Liver (tissue), 9 donors: ENCODE measurements around the gene RELL2. TPM values are rescaled to one million over a fixed set of nuclear protein-coding genes. Genes with fewer than 3 reads are reported as not detected.
A peak's percentile ranks its signal among the peaks of the same experiment; 100 is the strongest.

Source experiments
- DNase-seq: peaks from one replicate; pipeline ENCODE4 v3.0.0-alpha.2; 2017; ENCODE audit warnings: low spot score
- H3K27ac ChIP-seq, 2 donors: one replicate each; pipeline ENCODE4 v1.7.0; 2013; ENCODE audit warnings: inconsistent platforms in 2 of 2, low read length in 2 of 2, control low read depth in 1 of 2, low read depth in 1 of 2, mild to moderate bottlenecking in 1 of 2
- H3K27me3 ChIP-seq, 4 donors: one replicate each; pipeline versions ENCODE4 v1.6.1 to v1.7.0; 2013; ENCODE audit warnings: low read length in 3 of 4, inconsistent platforms in 1 of 4, mild to moderate bottlenecking in 1 of 4, moderate library complexity in 1 of 4; ENCODE audit not compliant: control insufficient read depth in 4 of 4, insufficient read depth in 4 of 4
- H3K36me3 ChIP-seq, 4 donors: one replicate each; pipeline versions ENCODE4 v1.6.1 to v1.7.0; 2013; ENCODE audit warnings: low read length in 3 of 4, mild to moderate bottlenecking in 3 of 4, low read depth in 1 of 4, moderate library complexity in 1 of 4; ENCODE audit not compliant: control insufficient read depth in 4 of 4, insufficient read depth in 3 of 4
- H3K4me1 ChIP-seq, 4 donors: one replicate each; pipeline versions ENCODE4 v1.6.1 to v1.7.0; 2013; ENCODE audit warnings: low read length in 3 of 4, mild to moderate bottlenecking in 3 of 4, moderate library complexity in 1 of 4; ENCODE audit not compliant: control insufficient read depth in 4 of 4, insufficient read depth in 4 of 4
- H3K4me3 ChIP-seq, 3 donors: one replicate each; pipeline versions ENCODE4 v1.6.1 to v1.7.0; 2013; ENCODE audit warnings: low read length in 3 of 3, control low read depth in 1 of 3, low read depth in 1 of 3, mild to moderate bottlenecking in 1 of 3
- H3K9ac ChIP-seq, 2 donors: one replicate each; pipeline ENCODE4 v1.7.0; 2013; ENCODE audit warnings: low read length in 2 of 2, mild to moderate bottlenecking in 2 of 2, moderate library complexity in 2 of 2, control low read depth in 1 of 2, low read depth in 1 of 2
- H3K9me3 ChIP-seq, 4 donors: one replicate each; pipeline versions ENCODE4 v1.6.1 to v1.7.0; 2013; ENCODE audit warnings: low read length in 3 of 4; ENCODE audit not compliant: control insufficient read depth in 4 of 4
- FOXA2 ChIP-seq: IDR thresholded peaks from 2 replicates; pipeline ENCODE4 v1.6.1; 2016; ENCODE audit warnings: antibody characterized with exemption
- HNF4A ChIP-seq, 2 donors: conservative IDR thresholded peaks; 2 replicates each; pipeline ENCODE4 v1.6.1; 2016; ENCODE audit warnings: antibody characterized with exemption in 2 of 2, mild to moderate bottlenecking in 2 of 2
- HNF4G ChIP-seq: IDR thresholded peaks from 2 replicates; pipeline ENCODE4 v1.6.1; 2016; ENCODE audit warnings: antibody characterized with exemption
- JUND ChIP-seq, 2 donors: IDR thresholded peaks; 2 replicates each; pipeline ENCODE4 v1.6.1; 2016; ENCODE audit warnings: antibody characterized with exemption in 2 of 2
- MAX ChIP-seq: IDR thresholded peaks from 2 replicates; pipeline ENCODE4 v1.6.1; 2016; ENCODE audit warnings: antibody characterized with exemption
- NR2F2 ChIP-seq: IDR thresholded peaks from 2 replicates; pipeline ENCODE4 v1.6.1; 2016; ENCODE audit warnings: antibody characterized with exemption
- RAD21 ChIP-seq, 2 donors: IDR thresholded peaks; 2 replicates each; pipeline ENCODE4 v1.6.1; 2016; ENCODE audit warnings: antibody characterized with exemption in 2 of 2, mild to moderate bottlenecking in 2 of 2
- REST ChIP-seq: IDR thresholded peaks from 2 replicates; pipeline ENCODE4 v1.6.1; 2016; ENCODE audit warnings: antibody characterized with exemption, mild to moderate bottlenecking
- RXRA ChIP-seq, 2 donors: IDR thresholded peaks; 2 replicates each; pipeline ENCODE4 v1.6.1; 2017 to 2018; ENCODE audit warnings: antibody characterized with exemption in 2 of 2, mild to moderate bottlenecking in 1 of 2
- SP1 ChIP-seq: IDR thresholded peaks from 2 replicates; pipeline ENCODE4 v1.6.1; 2018; ENCODE audit warnings: antibody characterized with exemption, mild to moderate bottlenecking
- TAF1 ChIP-seq: conservative IDR thresholded peaks from 2 replicates; pipeline ENCODE4 v1.6.1; 2016; ENCODE audit warnings: antibody characterized with exemption, mild to moderate bottlenecking
- YY1 ChIP-seq: IDR thresholded peaks from 2 replicates; pipeline ENCODE4 v1.6.1; 2016; ENCODE audit warnings: antibody characterized with exemption, mild to moderate bottlenecking
- WGBS: extraction: QIAGEN DNeasy Blood & Tissue Kit; methylation state at CpG from one replicate; pipeline ENCODE4 v1.1.7; 2013; 5-methylcytosine and 5-hydroxymethylcytosine counted together
- polyA plus RNA-seq, 2 donors: library from polyadenylated mRNA; stranded (reverse) in 1 of 2; unstranded in 1 of 2; fragments of 200-250 nt in 1 of 2; fragments of >200 nt in 1 of 2; fragmentation: Nextera tagmentation in 1 of 2; extraction: Ambion mirVana in 1 of 2; gene quantifications; one replicate each; pipeline versions ENCODE4 v1.2.1 to v1.2.3, GENCODE V29; 2013 to 2015
- total RNA-seq, 2 donors: library from RNA; depleted of rRNA; stranded (reverse); fragments of >200 nt; gene quantifications; one replicate each; pipeline ENCODE4 v1.2.3, GENCODE V29; 2014
- TF ChIP-seq, protein P1 (sequence below): IDR thresholded peaks from 2 replicates; pipeline ENCODE4 v1.6.1; 2016; ENCODE audit warnings: antibody characterized with exemption
- donor health status: healthy.
- donor health status: healthy.
- donor health status: healthy.
- donor health status: healthy.
- donor health status: healthy.

Gene RELL2
- total and polyA plus RNA-seq, 4 donors = 0.47 to 1.3 (median 0.88) TPM

DNA sequence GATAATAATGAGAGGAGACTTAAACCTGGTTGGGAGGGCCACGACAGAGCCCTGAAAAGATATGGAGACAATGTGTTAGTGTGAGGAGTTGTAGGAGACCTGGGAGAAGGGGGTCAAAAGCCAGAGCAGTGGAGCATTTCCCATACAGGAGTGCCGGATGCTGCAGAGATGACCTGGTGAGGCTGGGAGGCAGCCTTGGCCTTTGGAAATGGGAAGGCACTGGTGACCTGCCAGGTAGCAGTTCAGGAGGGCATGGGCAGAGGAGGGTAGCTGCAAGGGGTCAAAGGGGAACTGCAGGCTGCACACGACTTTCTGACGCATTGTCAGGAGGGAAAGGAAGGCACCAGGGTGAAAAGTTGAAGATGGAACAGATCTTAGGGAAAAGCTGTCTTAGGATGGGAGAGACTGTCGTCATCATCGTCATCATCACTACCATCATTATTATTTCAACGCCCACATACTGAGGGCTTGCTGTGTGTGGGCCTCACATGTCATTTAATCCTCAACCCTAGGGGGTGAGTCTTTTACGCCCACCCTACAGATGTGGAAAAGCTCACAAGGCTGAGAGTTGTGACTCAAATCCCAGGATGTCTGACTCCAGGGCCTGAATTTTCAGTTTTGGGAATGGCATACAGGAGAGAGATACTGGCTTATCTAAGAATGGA, 31.9 kb downstream of the RELL2 start (continued):
- TF ChIP-seq REST = peak; percentile 15
- TF ChIP-seq JUND (IDR thresholded peaks at IDR 0.05) = no peak
- no peak for TF ChIP-seq TAF1
- peak; percentile 26 for TF ChIP-seq HNF4G
- no peak for TF ChIP-seq YY1
- TF ChIP-seq FOXA2 = no peak

- no peak for DNase-seq
- H3K36me3 ChIP-seq = no peaks in the 10 kb centered on the region
- no peak overlapping the region for H3K4me3 ChIP-seq
- no peak overlapping the region for H3K27ac ChIP-seq
- H3K9me3 ChIP-seq = no peaks in the 10 kb centered on the region
- 86% methylated on average over 4 of the region's 4 CpGs for WGBS
- no peak for TF ChIP-seq RXRA (IDR thresholded peaks at IDR 0.05)
- no peak for TF ChIP-seq NR2F2
- no peak for TF ChIP-seq REST
- TF ChIP-seq HNF4A (conservative IDR thresholded peaks at IDR 0.05) = no peak
- TF ChIP-seq HNF4G = no peak
- no peak for TF ChIP-seq RAD21 (IDR thresholded peaks at IDR 0.05)
- TF ChIP-seq SP1 = no peak
- TF ChIP-seq, protein P1, sequence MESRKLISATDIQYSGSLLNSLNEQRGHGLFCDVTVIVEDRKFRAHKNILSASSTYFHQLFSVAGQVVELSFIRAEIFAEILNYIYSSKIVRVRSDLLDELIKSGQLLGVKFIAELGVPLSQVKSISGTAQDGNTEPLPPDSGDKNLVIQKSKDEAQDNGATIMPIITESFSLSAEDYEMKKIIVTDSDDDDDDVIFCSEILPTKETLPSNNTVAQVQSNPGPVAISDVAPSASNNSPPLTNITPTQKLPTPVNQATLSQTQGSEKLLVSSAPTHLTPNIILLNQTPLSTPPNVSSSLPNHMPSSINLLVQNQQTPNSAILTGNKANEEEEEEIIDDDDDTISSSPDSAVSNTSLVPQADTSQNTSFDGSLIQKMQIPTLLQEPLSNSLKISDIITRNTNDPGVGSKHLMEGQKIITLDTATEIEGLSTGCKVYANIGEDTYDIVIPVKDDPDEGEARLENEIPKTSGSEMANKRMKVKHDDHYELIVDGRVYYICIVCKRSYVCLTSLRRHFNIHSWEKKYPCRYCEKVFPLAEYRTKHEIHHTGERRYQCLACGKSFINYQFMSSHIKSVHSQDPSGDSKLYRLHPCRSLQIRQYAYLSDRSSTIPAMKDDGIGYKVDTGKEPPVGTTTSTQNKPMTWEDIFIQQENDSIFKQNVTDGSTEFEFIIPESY = no peak
- TF ChIP-seq JUND (IDR thresholded peaks at IDR 0.05) = no peak
- TF ChIP-seq MAX = no peak
- TF ChIP-seq TAF1 = no peak
- no peak overlapping the region for H3K9ac ChIP-seq
- peaks cover 0 to 21% (median 16%) of the 10 kb centered on the region in 4 donors for H3K4me1 ChIP-seq
- no peaks in the 10 kb centered on the region for H3K27me3 ChIP-seq
Measured at GRCh38 chr5:141669520-141669919, 32.7 kb downstream of the RELL2 start.
